ENCODE data around the gene FAXDC2.
"Not testable (repeated sequence)": the region's sequence is repeated elsewhere in the genome, so short reads cannot be mapped to it uniquely, and the experiment has no call there.

The FAXDC2 gene

DNA sequence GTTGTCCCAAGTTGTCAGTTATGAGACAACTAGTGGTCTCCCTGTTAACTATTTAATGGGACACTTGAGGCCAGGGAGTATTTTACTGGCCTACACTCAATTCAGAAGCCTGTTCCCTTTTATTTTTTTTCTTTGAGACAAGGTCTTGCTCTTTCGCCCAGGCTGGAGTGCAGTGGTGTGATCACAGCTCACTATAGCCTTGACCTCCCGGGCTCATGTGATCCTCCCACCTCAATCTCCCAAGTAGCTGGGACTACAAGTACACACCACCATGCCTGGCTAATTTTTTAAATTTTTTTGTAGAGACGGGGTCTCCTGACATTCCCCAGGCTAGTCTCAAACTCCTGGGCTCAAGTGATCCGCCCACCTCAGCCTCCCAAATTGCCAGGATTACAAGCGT is 27.5 kb downstream of the FAXDC2 start:
- H3K4ac ChIP-seq (ENCODE audit: low read depth, low read length); H2BK12ac ChIP-seq (ENCODE audit: low read length); H2BK5ac ChIP-seq (ENCODE audit: low read depth, low read length, poor library complexity); H3K14ac ChIP-seq (ENCODE audit: low read length); H3K9me3 ChIP-seq (ENCODE audit: insufficient read depth, low read depth, low read length); H3K27me3 ChIP-seq (ENCODE audit: insufficient read depth, low read length); H4K91ac ChIP-seq (ENCODE audit: low read depth, low read length); H4K8ac ChIP-seq (ENCODE audit: low read depth, low read length); H3K4me1 ChIP-seq (ENCODE audit: control insufficient read depth in 1 of 2, insufficient read depth in 2 of 2, low read length in 2 of 2); H4K12ac ChIP-seq (ENCODE audit: low read depth, low read length); DNase-seq; H3K79me1 ChIP-seq (ENCODE audit: low read length); H3K9ac ChIP-seq (ENCODE audit: low read length); H3K4me2 ChIP-seq (ENCODE audit: low read length); H3K79me2 ChIP-seq (ENCODE audit: control insufficient read depth, insufficient read depth, low read length, poor library complexity); H2AK5ac ChIP-seq (ENCODE audit: low read length); H3K23ac ChIP-seq (ENCODE audit: low read length); H3K4me3 ChIP-seq (ENCODE audit: low read depth, low read length); H2AFZ ChIP-seq (ENCODE audit: insufficient read depth, low read length, poor library complexity); H3K18ac ChIP-seq (ENCODE audit: low read length); H2BK120ac ChIP-seq (ENCODE audit: insufficient read depth, low read length, poor library complexity); H3K27ac ChIP-seq (ENCODE audit: low read depth, low read length): not testable (repeated sequence)
- H3K36me3 ChIP-seq (ENCODE audit: control insufficient read depth in 1 of 2, insufficient read depth in 2 of 2, low read length in 2 of 2) = peaks cover 12 to 30% of the 10 kb centered on the region in 2 experiments
- no CpG with 5 or more reads among the region's 5 CpGs for WGBS (ENCODE audit: extremely low coverage, insufficient coverage, insufficient read length)

DNA sequence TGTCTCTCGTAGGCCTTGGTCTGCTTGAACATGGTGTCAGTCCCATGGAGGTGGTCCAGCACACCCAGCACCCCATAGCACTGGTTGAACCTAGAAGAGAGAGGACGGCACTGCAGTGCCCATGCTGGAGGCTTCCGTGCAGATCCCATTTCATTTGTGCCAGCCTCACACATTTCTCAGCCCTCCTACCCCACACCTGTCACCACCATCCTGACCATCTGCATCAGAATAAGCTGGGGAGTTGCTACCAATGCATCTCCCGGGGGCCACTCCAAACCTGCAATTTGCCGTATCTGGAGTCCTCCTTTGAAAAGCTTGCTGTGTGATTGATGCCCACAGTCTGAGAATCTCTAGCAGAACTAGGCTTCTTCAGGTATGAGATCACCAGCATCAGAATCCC is 30.0 kb downstream of the FAXDC2 start:
- no peak for DNase-seq
- Histone ChIP-seq H3K18ac (ENCODE audit: low read length) (no peak overlapping the region), H3K27me3 (ENCODE audit: insufficient read depth, low read length) (no peaks in the 10 kb centered on the region), H3K79me2 (ENCODE audit: control insufficient read depth, insufficient read depth, low read length, poor library complexity) (no peaks in the 10 kb centered on the region), H2BK120ac (ENCODE audit: insufficient read depth, low read length, poor library complexity) (no peak overlapping the region), H4K8ac (ENCODE audit: low read depth, low read length) (no peak overlapping the region), H4K91ac (ENCODE audit: low read depth, low read length) (no peak overlapping the region), H3K9me3 (ENCODE audit: insufficient read depth, low read depth, low read length) (no peaks in the 10 kb centered on the region), H2AFZ (ENCODE audit: insufficient read depth, low read length, poor library complexity) (no peak overlapping the region), H2AK5ac (ENCODE audit: low read length) (no peak overlapping the region), H2BK5ac (ENCODE audit: low read depth, low read length, poor library complexity) (no peak overlapping the region), H4K12ac (ENCODE audit: low read depth, low read length) (no peak overlapping the region), H3K4me1 (ENCODE audit: control insufficient read depth in 1 of 2, insufficient read depth in 2 of 2, low read length in 2 of 2) (peaks cover 0 to 7% of the 10 kb centered on the region in 2 experiments), H3K23ac (ENCODE audit: low read length) (no peak overlapping the region), H3K4ac (ENCODE audit: low read depth, low read length) (no peak overlapping the region), H3K4me2 (ENCODE audit: low read length) (no peak overlapping the region), H3K79me1 (ENCODE audit: low read length) (no peaks in the 10 kb centered on the region), H3K14ac (ENCODE audit: low read length) (no peak overlapping the region), H3K36me3 (ENCODE audit: control insufficient read depth in 1 of 2, insufficient read depth in 2 of 2, low read length in 2 of 2) (peaks cover 33 to 48% of the 10 kb centered on the region in 2 experiments), H3K4me3 (ENCODE audit: low read depth, low read length) (no peak overlapping the region), H3K27ac (ENCODE audit: low read depth, low read length) (no peak overlapping the region), H3K9ac (ENCODE audit: low read length) (no peak overlapping the region), H2BK12ac (ENCODE audit: low read length) (no peak overlapping the region)
- no CpG with 5 or more reads among the region's 5 CpGs for WGBS (ENCODE audit: extremely low coverage, insufficient coverage, insufficient read length)

DNA sequence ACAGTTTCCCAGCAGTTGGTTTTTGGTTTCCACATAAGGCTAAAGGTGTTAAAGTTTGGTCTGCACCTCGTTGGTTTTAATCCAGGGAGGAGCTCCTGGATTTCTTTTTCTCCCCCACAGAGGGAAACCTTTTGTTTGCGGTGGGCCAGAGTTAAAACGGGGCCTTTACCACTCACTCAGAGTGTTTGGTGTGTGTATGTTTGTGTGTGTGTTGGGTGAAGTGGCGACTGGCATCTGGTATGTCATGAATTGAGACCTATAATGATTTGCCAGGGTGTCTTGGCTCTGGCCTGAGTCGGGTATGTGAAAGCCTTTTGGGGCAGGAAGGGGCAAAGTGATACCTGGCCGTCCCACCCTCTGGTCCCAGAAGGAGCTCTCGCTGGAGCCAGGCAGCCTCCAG is 30.9 kb downstream of the FAXDC2 start:
- Histone ChIP-seq H3K79me2 (ENCODE audit: control insufficient read depth, insufficient read depth, low read length, poor library complexity) (no peaks in the 10 kb centered on the region), H2BK120ac (ENCODE audit: insufficient read depth, low read length, poor library complexity) (no peak overlapping the region), H3K4me1 (ENCODE audit: control insufficient read depth in 1 of 2, insufficient read depth in 2 of 2, low read length in 2 of 2) (peaks cover 0 to 7% of the 10 kb centered on the region in 2 experiments), H3K9ac (ENCODE audit: low read length) (no peak overlapping the region), H4K8ac (ENCODE audit: low read depth, low read length) (no peak overlapping the region), H3K36me3 (ENCODE audit: control insufficient read depth in 1 of 2, insufficient read depth in 2 of 2, low read length in 2 of 2) (peaks cover 39 to 54% of the 10 kb centered on the region in 2 experiments), H2AFZ (ENCODE audit: insufficient read depth, low read length, poor library complexity) (no peak overlapping the region), H3K9me3 (ENCODE audit: insufficient read depth, low read depth, low read length) (no peaks in the 10 kb centered on the region), H4K12ac (ENCODE audit: low read depth, low read length) (no peak overlapping the region), H4K91ac (ENCODE audit: low read depth, low read length) (no peak overlapping the region), H2BK5ac (ENCODE audit: low read depth, low read length, poor library complexity) (no peak overlapping the region), H3K27ac (ENCODE audit: low read depth, low read length) (no peak overlapping the region), H3K23ac (ENCODE audit: low read length) (no peak overlapping the region), H3K4ac (ENCODE audit: low read depth, low read length) (no peak overlapping the region), H3K27me3 (ENCODE audit: insufficient read depth, low read length) (no peaks in the 10 kb centered on the region), H2AK5ac (ENCODE audit: low read length) (no peak overlapping the region), H3K4me3 (ENCODE audit: low read depth, low read length) (no peak overlapping the region), H3K18ac (ENCODE audit: low read length) (no peak overlapping the region), H3K4me2 (ENCODE audit: low read length) (no peak overlapping the region), H3K14ac (ENCODE audit: low read length) (no peak overlapping the region), H3K79me1 (ENCODE audit: low read length) (no peaks in the 10 kb centered on the region), H2BK12ac (ENCODE audit: low read length) (no peak overlapping the region)
- no CpG with 5 or more reads among the region's 7 CpGs for WGBS (ENCODE audit: extremely low coverage, insufficient coverage, insufficient read length)
- DNase-seq = no peak

DNA sequence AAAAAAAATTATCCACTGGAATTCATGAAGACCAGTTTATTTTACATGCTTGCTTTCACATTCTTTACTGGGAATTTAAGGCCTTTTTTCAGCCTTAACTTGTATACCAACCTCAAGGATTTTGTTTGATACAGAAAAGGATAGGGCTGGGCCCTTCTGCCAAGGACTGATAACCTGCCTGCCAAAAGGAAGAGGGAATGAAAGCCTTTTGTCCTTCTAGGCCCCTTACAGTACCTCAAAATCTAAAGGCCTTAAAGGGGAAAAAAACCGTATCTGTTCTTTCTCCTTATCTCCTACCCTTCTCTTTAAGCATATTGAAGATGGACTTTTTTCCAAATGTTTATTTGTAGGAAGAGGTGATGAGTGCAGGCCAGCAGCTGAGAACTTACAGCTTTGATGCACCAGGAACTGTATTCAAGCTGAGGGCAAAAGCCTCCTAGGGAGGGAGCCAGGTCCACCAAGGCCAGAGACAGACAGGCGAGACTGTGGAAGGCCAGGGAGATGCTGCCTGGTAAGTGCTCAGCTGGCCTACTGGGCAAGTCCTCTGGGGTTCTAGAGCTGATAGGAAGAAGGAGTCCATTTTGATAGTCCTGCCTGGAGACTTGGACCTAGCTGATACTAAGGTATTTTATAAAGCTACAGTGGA is 31.8 kb downstream of the FAXDC2 start:
- Histone ChIP-seq H3K4me1 (ENCODE audit: control insufficient read depth in 1 of 2, insufficient read depth in 2 of 2, low read length in 2 of 2) (peaks cover 0 to 5% of the 10 kb centered on the region in 2 experiments), H3K4me2 (ENCODE audit: low read length) (no peak overlapping the region), H3K14ac (ENCODE audit: low read length) (no peak overlapping the region), H2BK12ac (ENCODE audit: low read length) (no peak overlapping the region), H3K79me1 (ENCODE audit: low read length) (no peaks in the 10 kb centered on the region), H4K8ac (ENCODE audit: low read depth, low read length) (no peak overlapping the region), H3K18ac (ENCODE audit: low read length) (no peak overlapping the region), H3K9ac (ENCODE audit: low read length) (no peak overlapping the region), H2AFZ (ENCODE audit: insufficient read depth, low read length, poor library complexity) (no peak overlapping the region), H4K91ac (ENCODE audit: low read depth, low read length) (no peak overlapping the region), H3K27me3 (ENCODE audit: insufficient read depth, low read length) (no peaks in the 10 kb centered on the region), H3K4ac (ENCODE audit: low read depth, low read length) (no peak overlapping the region), H2BK120ac (ENCODE audit: insufficient read depth, low read length, poor library complexity) (no peak overlapping the region), H3K36me3 (ENCODE audit: control insufficient read depth in 1 of 2, insufficient read depth in 2 of 2, low read length in 2 of 2) (peaks cover 44 to 57% of the 10 kb centered on the region in 2 experiments), H2AK5ac (ENCODE audit: low read length) (no peak overlapping the region), H2BK5ac (ENCODE audit: low read depth, low read length, poor library complexity) (no peak overlapping the region), H3K4me3 (ENCODE audit: low read depth, low read length) (no peak overlapping the region), H3K23ac (ENCODE audit: low read length) (no peak overlapping the region), H3K27ac (ENCODE audit: low read depth, low read length) (no peak overlapping the region), H4K12ac (ENCODE audit: low read depth, low read length) (no peak overlapping the region), H3K9me3 (ENCODE audit: insufficient read depth, low read depth, low read length) (no peaks in the 10 kb centered on the region), H3K79me2 (ENCODE audit: control insufficient read depth, insufficient read depth, low read length, poor library complexity) (no peaks in the 10 kb centered on the region)
- no peak for DNase-seq
- WGBS (ENCODE audit: extremely low coverage, insufficient coverage, insufficient read length) = no CpG with 5 or more reads among the region's 2 CpGs
